Measurements from ENCODE around the gene GPR142. TPM values are rescaled to one million over a fixed set of nuclear protein-coding genes. Genes with fewer than 3 reads are reported as not detected.

GPR142 gene
- 1.2 TPM for total RNA-seq (ENCODE audit: insufficient read depth, low replicate concordance)

GRCh38 chr17:74367206-74367605 lies at the start of gene GPR142:
GPR142 (plus strand) TSS chr17:74367506; CDS start chr17:74369541, 2,035 bp downstream.
- no peak for DNase-seq (ENCODE audit: low spot score)

DNA sequence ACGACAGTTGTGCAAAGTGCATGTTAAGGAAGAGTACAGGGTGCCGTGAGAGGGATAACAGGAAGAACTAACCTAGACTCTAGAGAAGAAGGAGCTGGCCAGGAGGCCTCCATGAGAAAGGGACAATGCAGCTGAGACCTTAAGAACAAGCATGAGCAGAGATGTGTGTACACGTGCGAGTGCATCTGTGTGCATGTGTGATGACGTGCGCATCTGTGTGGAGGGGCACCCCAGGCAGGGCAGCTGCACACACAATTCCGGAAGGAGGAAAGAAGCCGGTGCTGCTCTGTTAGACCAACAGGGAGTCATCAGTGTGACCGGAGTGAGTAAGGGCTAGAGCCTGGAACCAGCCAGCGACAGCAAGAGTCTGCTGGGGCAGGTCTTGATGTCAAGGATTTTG lies 48.9 kb upstream of the GPR142 start:
- no peak for DNase-seq (ENCODE audit: low spot score)

DNA sequence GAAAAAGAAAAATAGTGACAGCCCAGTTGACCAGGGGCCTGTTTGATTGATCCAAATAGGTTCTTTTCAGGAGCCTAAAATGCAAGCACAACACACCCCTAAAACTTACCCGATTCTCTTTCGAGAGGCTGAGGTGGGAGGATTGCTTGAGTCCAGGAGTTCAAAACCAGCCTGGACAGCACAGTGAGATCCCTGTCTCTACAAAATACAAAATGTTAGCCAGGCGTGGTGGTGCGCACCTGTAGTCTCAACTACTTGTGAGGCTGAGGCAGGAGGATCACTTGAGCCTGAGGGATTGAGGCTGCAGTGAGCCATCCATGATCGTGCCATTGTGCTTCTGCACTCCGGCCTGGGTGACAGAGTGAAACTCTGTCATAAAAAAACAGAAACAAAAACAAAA lies 42.8 kb upstream of the GPR142 start:
- DNase-seq (ENCODE audit: low spot score), result no peak

- no peak for DNase-seq (ENCODE audit: low spot score)
Observed at GRCh38 chr17:74325376-74325742, 41.9 kb upstream of the GPR142 start.

DNA sequence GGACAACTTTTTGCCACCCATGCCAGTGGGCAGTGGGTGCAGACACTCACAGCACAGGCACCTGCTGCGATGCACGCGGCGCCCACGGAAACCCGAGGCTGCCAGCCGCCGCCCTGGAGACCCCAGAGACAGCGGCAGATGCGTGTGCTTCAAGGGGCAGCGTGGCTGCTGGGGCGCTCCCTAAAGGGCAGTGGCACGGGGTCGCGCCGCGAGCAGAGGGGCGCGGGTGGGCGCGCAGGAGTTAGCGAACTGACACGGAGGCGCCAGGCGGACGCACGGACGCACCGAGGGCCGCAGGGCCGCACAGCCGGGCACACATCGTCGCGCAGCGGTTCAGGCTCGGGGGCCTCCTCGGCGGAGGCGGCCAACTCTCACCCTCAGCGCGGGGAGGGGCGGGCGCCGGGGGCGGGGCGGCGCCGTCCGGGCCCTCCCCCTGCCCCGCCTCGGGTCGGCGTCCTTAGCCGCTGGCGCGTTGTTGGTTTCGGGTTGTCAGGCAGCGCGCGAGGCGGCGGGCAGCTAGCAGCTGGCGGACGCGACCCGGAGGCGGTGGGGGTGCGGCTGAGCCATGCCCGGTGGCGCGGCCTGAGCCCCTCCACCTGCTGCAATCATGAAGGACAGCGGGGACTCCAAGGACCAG lies 41.4 kb upstream of the GPR142 start, which contains the start of gene KIF19:
TSS of gene KIF19 (plus strand) at position 484 of the 637 bp plus-strand sequence. CDS start at position 608, 124 bp downstream.
- no peak for DNase-seq (ENCODE audit: low spot score)

GRCh38 chr17:74326506-74326905 lies 40.8 kb upstream of the GPR142 start:
- no peak for DNase-seq (ENCODE audit: low spot score)

- DNase-seq (ENCODE audit: low spot score), result no peak
Observed at GRCh38 chr17:74328487-74328886, 38.8 kb upstream of the GPR142 start.

DNA sequence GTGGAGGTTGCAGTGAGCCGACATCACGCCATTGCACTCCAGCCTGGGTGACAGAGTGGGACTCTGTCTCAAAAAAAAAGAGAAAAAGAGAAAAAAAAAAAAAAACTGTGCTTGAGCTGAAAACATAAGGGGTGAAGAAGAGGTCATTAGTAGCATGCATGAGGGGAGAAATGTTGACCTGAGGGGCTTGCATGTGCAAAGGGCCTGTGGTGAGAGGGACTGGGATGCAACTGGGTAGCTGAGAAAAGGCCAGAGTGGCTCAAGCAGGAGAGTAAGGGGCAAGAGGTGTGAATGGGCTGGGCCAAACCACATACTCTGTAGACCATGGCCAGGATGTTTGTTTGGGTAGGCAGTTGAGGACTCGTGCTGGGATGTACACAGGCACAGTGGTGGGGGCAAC lies 37.9 kb upstream of the GPR142 start:
- DNase-seq (ENCODE audit: low spot score), result no peak

DNA sequence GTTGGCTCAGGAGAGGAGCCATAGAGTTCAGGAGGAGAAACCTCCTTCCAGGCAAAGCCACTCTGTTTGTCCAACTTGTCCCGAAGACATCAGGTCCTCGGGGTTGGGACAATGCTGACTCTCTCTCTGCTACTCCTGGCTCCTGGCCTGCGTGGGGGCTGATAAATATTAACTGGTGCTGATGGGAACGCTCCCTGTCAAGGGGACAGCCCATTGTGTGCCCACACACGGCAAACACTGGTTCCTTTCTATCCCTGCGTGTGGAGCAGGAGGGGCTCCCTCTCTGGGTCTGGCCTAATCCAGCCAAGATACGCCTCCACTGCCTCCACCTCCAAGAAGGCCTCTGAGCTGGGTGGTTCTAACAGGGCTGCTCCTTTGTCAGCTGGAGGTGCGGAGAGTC lies 36.9 kb upstream of the GPR142 start:
- DNase-seq (ENCODE audit: low spot score), result no peak

GRCh38 chr17:74332017-74332650 lies 35.2 kb upstream of the GPR142 start:
- DNase-seq (ENCODE audit: low spot score), result no peak

- no peak for DNase-seq (ENCODE audit: low spot score)
Observed at GRCh38 chr17:74332763-74333283, 34.5 kb upstream of the GPR142 start.

DNA sequence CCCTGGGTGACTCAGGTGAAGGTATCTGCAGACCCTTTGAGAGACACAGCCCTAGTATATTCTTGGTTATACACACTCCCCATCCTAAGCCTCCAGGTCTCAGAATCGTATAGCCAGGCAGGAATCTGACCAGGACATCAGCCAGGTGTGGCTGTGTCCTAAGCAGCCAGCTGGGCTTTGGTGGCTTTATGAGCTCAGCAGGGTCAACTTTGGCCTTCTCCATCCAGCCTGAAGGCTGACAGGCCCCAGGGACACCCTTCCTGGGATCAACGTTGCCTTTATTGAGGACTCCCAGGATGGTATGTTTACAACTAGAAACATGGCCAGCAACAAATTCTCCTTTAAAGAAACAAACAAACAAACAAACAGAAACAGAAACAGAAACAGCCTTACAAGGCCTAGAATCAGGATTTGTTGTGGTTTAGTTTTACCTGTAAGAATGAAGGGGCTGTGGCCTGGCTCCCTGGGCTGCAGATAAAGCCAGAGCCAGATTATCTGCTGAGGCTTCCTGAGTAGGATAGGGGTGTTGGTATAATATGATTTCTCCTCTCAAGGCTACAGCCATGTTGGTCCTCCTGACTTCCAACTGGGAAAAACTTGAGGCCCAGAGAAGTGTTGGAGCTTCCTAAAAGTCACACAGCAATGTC lies 32.8 kb upstream of the GPR142 start:
- DNase-seq (ENCODE audit: low spot score), result no peak

DNA sequence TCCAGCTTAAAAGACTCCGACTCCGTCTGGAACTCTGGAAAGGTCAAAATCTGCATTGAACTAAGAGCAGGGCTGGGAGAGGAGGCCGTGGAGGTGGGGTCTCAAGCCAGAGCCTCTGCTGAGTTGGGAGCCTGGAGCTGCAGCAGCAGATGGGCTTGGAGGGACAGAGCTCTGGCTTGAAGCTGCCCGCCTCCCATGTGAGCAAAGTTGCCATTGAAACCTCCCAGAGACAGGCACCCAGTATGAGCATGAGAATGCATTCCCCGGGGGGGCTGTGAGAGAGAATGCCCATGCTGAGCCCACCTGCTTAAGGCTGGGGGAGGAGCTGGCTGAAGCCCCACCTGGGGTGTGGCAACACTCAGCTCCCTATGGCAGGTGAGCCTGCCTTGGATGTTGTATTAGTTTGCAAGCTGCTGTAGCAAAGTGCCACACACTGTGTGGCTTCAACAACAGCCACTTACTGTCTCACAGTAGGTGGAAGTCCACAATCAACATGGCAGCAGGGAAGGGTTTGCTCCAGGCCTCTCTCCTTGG lies 31.7 kb upstream of the GPR142 start:
- DNase-seq (ENCODE audit: low spot score), result no peak

- DNase-seq (ENCODE audit: low spot score), result no peak
Observed at GRCh38 chr17:74336307-74336706, 31.0 kb upstream of the GPR142 start.

- DNase-seq (ENCODE audit: low spot score), result no peak
Observed at GRCh38 chr17:74337834-74338500, 29.3 kb upstream of the GPR142 start.

DNA sequence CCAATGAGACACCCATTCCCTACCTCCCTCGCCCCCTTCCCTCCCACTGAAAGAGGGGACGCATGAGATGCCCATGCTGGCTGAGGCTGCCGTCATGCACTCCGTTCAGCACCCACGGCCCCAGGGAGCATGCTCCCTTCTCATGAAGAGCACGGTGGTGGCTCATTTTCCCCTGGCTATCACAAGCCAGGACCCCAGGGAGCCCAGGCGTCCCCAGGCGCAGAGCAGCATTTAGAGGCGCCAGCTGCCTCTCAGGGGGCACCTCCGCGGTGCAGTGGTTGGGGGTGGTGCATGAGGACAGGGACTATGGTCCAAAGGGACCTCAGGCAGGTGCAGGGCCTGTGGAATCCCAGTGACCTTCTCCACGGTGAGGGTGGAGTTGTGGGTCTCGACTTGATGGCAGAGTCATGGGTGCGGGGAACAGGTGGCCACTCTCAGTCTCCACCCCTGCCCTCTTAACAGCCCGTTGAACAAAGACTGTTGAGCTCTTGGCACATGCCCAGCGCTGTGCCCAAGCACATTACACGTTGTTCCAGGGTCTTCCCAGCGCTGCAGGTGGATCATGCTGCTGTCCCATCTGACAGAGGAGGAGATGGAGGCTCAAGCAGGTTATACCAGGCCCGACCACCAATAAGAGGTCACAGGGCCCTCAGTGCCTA lies 27.6 kb upstream of the GPR142 start:
- DNase-seq (ENCODE audit: low spot score), result no peak

DNA sequence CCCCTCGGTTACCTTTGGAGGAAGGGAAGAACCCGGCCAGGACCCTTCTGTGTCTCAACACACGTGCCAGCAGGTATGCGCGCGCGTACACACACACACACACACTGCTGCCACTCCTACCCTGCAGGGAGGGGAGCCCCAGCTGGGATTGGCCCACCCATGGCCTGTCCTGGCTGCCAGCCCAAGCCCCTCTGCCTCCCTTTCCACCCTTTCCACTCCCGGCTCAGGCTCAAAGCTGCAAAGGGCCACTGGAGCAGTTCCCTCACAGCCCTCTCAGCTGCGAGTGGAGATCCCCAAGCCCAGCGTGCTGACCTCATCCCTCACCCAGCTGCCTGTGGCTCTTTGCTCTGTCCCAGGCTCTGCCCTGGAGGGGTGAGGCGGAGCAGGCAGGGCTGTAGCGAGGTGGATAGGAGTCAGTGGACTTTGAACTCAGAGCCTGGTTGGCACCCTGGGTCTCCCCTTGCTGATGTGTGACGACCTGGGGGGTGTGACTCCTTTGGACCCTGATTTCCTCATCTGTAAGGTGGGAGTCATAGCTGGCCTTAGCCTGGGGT lies 26.8 kb upstream of the GPR142 start:
- DNase-seq (ENCODE audit: low spot score), result no peak

DNA sequence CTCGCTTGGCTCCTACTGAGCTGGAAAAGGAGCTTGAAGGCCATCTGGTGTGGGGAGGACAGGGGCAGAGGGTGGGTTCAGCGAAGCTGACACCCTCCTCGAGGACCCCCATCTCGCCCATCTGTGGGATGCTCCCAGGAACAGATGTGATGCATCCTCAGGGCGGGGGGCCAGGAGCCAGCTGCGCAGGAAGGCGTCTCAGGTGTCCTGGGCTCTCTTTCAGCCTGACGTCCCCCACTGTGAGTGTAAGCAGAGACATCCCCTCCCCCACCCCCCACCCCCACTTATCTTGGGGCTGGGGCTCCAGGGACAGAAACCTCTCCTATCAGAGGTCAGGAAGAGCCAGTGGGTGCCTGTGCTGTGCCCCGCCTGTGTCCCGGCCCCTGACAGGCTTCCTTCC lies 25.1 kb upstream of the GPR142 start:
- DNase-seq (ENCODE audit: low spot score), result no peak

GRCh38 chr17:74343121-74343520 lies 24.2 kb upstream of the GPR142 start:
- DNase-seq (ENCODE audit: low spot score), result no peak

GRCh38 chr17:74343526-74344284 lies 23.6 kb upstream of the GPR142 start:
- no peak for DNase-seq (ENCODE audit: low spot score)

Data from umbilical cord (tissue), 2 donors.